GM18520 (cell line): Measurements from ENCODE around the gene CD37.
A peak's percentile ranks its signal among the peaks of the same experiment; 100 is the strongest.
"Not testable (repeated sequence)": the region's sequence is repeated elsewhere in the genome, so short reads cannot be mapped to it uniquely, and the experiment has no call there.

Experiments
- ATAC-seq: cut with Tn5 transposase; IDR thresholded peaks from one replicate; pipeline ENCODE4 v1.9.1; 2021; ENCODE audit not compliant: unreplicated experiment

CD37 gene

GRCh38 chr19:49328741-49329140, 6.5 kb upstream of the CD37 start:
- ATAC-seq: no peak

- ATAC-seq: not testable (repeated sequence)
These were observed 4.0 kb upstream of the CD37 start for GRCh38 chr19:49331187-49331586.

GRCh38 chr19:49331616-49332055, 3.6 kb upstream of the CD37 start:
- ATAC-seq: peak; percentile 32

GRCh38 chr19:49332691-49333417, 2.4 kb upstream of the CD37 start:
- ATAC-seq: not testable (repeated sequence)

GRCh38 chr19:49333418-49333805, 1.8 kb upstream of the CD37 start:
- ATAC-seq: no peak

GRCh38 chr19:49333811-49334288, 1.4 kb upstream of the CD37 start:
- ATAC-seq: peak; percentile 45

- no peak for ATAC-seq
These were observed 727 bp downstream of the CD37 start for GRCh38 chr19:49335784-49336481.

- ATAC-seq: no peak
These were observed 1.5 kb downstream of the CD37 start for GRCh38 chr19:49336482-49337266.

GRCh38 chr19:49337267-49338022, 2.2 kb downstream of the CD37 start:
- no peak for ATAC-seq

GRCh38 chr19:49338023-49338677, 2.9 kb downstream of the CD37 start:
- no peak for ATAC-seq

GRCh38 chr19:49338691-49339300, 3.6 kb downstream of the CD37 start:
- no peak for ATAC-seq

GRCh38 chr19:49339301-49340068, 4.3 kb downstream of the CD37 start:
- no peak for ATAC-seq

GRCh38 chr19:49340069-49340864, 5.1 kb downstream of the CD37 start:
- ATAC-seq: peak; percentile 58

- ATAC-seq: no peak
These were observed 5.9 kb downstream of the CD37 start for GRCh38 chr19:49340865-49341718.

- no peak for ATAC-seq
These were observed 7.1 kb downstream of the CD37 start for GRCh38 chr19:49342291-49342721.

GRCh38 chr19:49343123-49343522, 7.9 kb downstream of the CD37 start:
- no peak for ATAC-seq
